K562 (cell line): Measurements from ENCODE around the gene ACTL10. TPM values are rescaled to one million over a fixed set of nuclear protein-coding genes. Genes with fewer than 3 reads are reported as not detected.

Experiments
- ATAC-seq: fragments of 200-7000 bp; cut with Tn5 transposase; 3 replicates; pipeline ENCODE4 v1.9.1; 2020; ENCODE audit warnings: moderate library complexity
- BruUV-seq: library from RNA; stranded (reverse); fragments of 400-500 nt; replicated peaks from 2 replicates; lab custom pipeline; 2021; lab: Mats Ljungman, UMichigan
- CTCF ChIA-PET: fragments of 300-600 bp; formaldehyde crosslinking; extraction: SDS; loops from one replicate; lab custom pipeline; 2021; ENCODE audit warnings: low intra/inter-chr PET ratio; lab: Yijun Ruan, JAX
- POLR2A ChIA-PET: fragments of 300-600, 350-650 bp; sonication (Branson Sonifier 250); formaldehyde crosslinking; extraction: SDS; loops from one replicate; lab custom pipeline; 2021; ENCODE audit warnings: antibody characterized with exemption, inconsistent platforms; lab: Yijun Ruan, JAX
- DNase-seq, 4 experiments: peaks; one replicate each; pipeline versions ENCODE4 v3.0.0 to v3.0.0-alpha.2; 2011 to 2018; ENCODE audit warnings: low spot score in 3 of 4, mixed read lengths in 3 of 4; ENCODE audit errors: extremely low read depth in 1 of 4
- FAIRE-seq: peaks from 2 replicates; lab custom pipeline; 2011; peaks lifted over from hg19 to GRCh38; lab: Jason Lieb, UNC
- H2AFZ ChIP-seq: 2 replicates; pipeline ENCODE4 v1.6.0; 2011; ENCODE audit warnings: low read depth, low read length, control low read depth, inconsistent platforms
- H3K27ac ChIP-seq: fragments of 200-600 bp; 3 replicates; pipeline ENCODE4 v1.8.0; 2011; ENCODE audit warnings: low read depth, mild to moderate bottlenecking, control low read depth, inconsistent platforms, low read length, moderate library complexity, mixed read lengths; ENCODE audit errors: extremely low read depth
- H3K27me3 ChIP-seq, 2 experiments: fragments of 300-600 bp in 1 of 2; 2 replicates in 1 of 2; 3 replicates in 1 of 2; pipeline versions ENCODE4 v1.6.0 to v1.8.0; 2011; ENCODE audit warnings: inconsistent platforms in 2 of 2, low read length in 2 of 2, mild to moderate bottlenecking in 1 of 2, mixed read lengths in 1 of 2, moderate library complexity in 1 of 2; ENCODE audit not compliant: control insufficient read depth in 2 of 2, insufficient read depth in 2 of 2
- H3K36me3 ChIP-seq: fragments of 300-600 bp; 3 replicates; pipeline ENCODE4 v1.8.0; 2011; ENCODE audit warnings: mild to moderate bottlenecking, low read length, inconsistent platforms; ENCODE audit not compliant: control insufficient read depth, insufficient read depth
- H3K4me1 ChIP-seq, 2 experiments: fragments of 200-600 bp in 1 of 2; replicated peaks in 1 of 2; 2 replicates in 1 of 2; 3 replicates in 1 of 2; pipeline versions ENCODE4 v1.5.1 to v1.8.0; 2011; ENCODE audit warnings: inconsistent platforms in 2 of 2, low read length in 2 of 2, mild to moderate bottlenecking in 1 of 2, mixed read lengths in 1 of 2, moderate library complexity in 1 of 2; ENCODE audit not compliant: control insufficient read depth in 2 of 2, insufficient read depth in 2 of 2
- H3K4me2 ChIP-seq: 2 replicates; pipeline ENCODE4 v1.6.1; 2011; ENCODE audit warnings: low read length, control low read depth, inconsistent platforms, mixed read lengths; ENCODE audit not compliant: insufficient read depth
- H3K4me3 ChIP-seq: fragments of 200-600 bp; sonication (generic), shearing (Covaris generic); 2 replicates; pipeline ENCODE4 v1.5.1; 2016; ENCODE audit warnings: control low read depth, inconsistent platforms
- H3K79me2 ChIP-seq: fragments of 200-600 bp; 3 replicates; pipeline ENCODE4 v1.8.0; 2011; ENCODE audit warnings: low read length, inconsistent platforms; ENCODE audit not compliant: control insufficient read depth, insufficient read depth
- H3K9ac ChIP-seq, 2 experiments: 2 replicates each; pipeline versions ENCODE4 v1.6.0 to v1.6.1; 2011; ENCODE audit warnings: low read depth in 2 of 2, low read length in 2 of 2, control low read depth in 1 of 2, inconsistent platforms in 1 of 2, mild to moderate bottlenecking in 1 of 2, mixed read lengths in 1 of 2; ENCODE audit not compliant: insufficient read depth in 1 of 2
- H3K9me1 ChIP-seq: one replicate; pipeline ENCODE4 v1.6.0; 2011; ENCODE audit warnings: inconsistent platforms, mild to moderate bottlenecking, low read length, moderate library complexity; ENCODE audit not compliant: control insufficient read depth, insufficient read depth
- H3K9me3 ChIP-seq: replicated peaks from 2 replicates; pipeline ENCODE4 v1.5.1; 2011; ENCODE audit warnings: low read depth, low read length, inconsistent platforms; ENCODE audit not compliant: control insufficient read depth, insufficient read depth
- H4K20me1 ChIP-seq: replicated peaks from 2 replicates; pipeline ENCODE4 v1.6.1; 2011; ENCODE audit warnings: low read length, inconsistent platforms, mixed read lengths; ENCODE audit not compliant: control insufficient read depth, insufficient read depth
- ARID1B ChIP-seq: fragments of 450-650 bp; IDR thresholded peaks from 2 replicates; pipeline ENCODE4 v1.6.1; 2016; ENCODE audit warnings: antibody characterized with exemption, mild to moderate bottlenecking, inconsistent platforms
- CHD1 ChIP-seq: fragments of 200-600 bp; sonication (generic); IDR thresholded peaks from one replicate; pipeline ENCODE4 v1.6.1; 2012; ENCODE audit warnings: mild to moderate bottlenecking, moderate library complexity, low read length, inconsistent platforms
- DPF2 ChIP-seq: fragments of 450-650 bp; IDR thresholded peaks from 2 replicates; pipeline ENCODE4 v1.6.1; 2016
- ESRRB ChIP-seq: fragments of 250-450 bp; sonication (Bioruptor Pico); IDR thresholded peaks from 2 replicates; pipeline ENCODE4 v1.5.0; 2020; ENCODE audit warnings: mild to moderate bottlenecking, moderate library complexity, borderline replicate concordance
- MCM7 ChIP-seq, 2 experiments: fragments of 450-650 bp; IDR thresholded peaks; 2 replicates each; pipeline ENCODE4 v1.6.1; 2016 to 2018
- MNT ChIP-seq, 2 experiments: fragments of 450-650 bp; conservative IDR thresholded peaks; 2 replicates each; pipeline ENCODE4 v1.6.1; 2017; ENCODE audit warnings: mild to moderate bottlenecking in 2 of 2, moderate library complexity in 2 of 2
- NFATC3 ChIP-seq: fragments of 450-650 bp; IDR thresholded peaks from 2 replicates; pipeline ENCODE4 v1.6.1; 2017; ENCODE audit warnings: mild to moderate bottlenecking
- NR2C1 ChIP-seq, 2 experiments: fragments of 450-650 bp; IDR thresholded peaks; 2 replicates each; pipeline ENCODE4 v1.6.1; 2017; ENCODE audit warnings: mild to moderate bottlenecking in 2 of 2, antibody characterized with exemption in 1 of 2, inconsistent platforms in 1 of 2, missing compliant biosample characterization in 1 of 2, missing genetic modification characterization in 1 of 2
- RBM17 ChIP-seq: fragments of 200-400 bp; formaldehyde crosslinking; IDR thresholded peaks from 2 replicates; pipeline ENCODE4 v1.6.1; 2017; ENCODE audit warnings: low read depth, mild to moderate bottlenecking, low read length, borderline replicate concordance
- SPI1 ChIP-seq: IDR thresholded peaks from 2 replicates; pipeline ENCODE4 v1.6.1; 2011; ENCODE audit warnings: low read depth, low read length, control low read depth, borderline replicate concordance
- SREBF2 ChIP-seq: sonication (generic); formaldehyde crosslinking; IDR thresholded peaks from 2 replicates; pipeline ENCODE4 v1.4.0; 2020; ENCODE audit warnings: mild to moderate bottlenecking, missing genetic modification reagents
- TEAD4 ChIP-seq, 2 experiments: sonication (generic) in 1 of 2; formaldehyde crosslinking in 1 of 2; IDR thresholded peaks; 2 replicates each; pipeline versions ENCODE4 v1.6.1 to v1.8.0; 2012 to 2022; ENCODE audit warnings: borderline replicate concordance in 1 of 2, inconsistent platforms in 1 of 2, low read length in 1 of 2, mild to moderate bottlenecking in 1 of 2, missing genetic modification reagents in 1 of 2
- TOE1 ChIP-seq, 2 experiments: fragments of 450-650 bp in 1 of 2; sonication (generic) in 1 of 2; formaldehyde crosslinking in 1 of 2; IDR thresholded peaks; 2 replicates each; pipeline versions ENCODE4 v1.7.1 to v1.8.0; 2016 to 2022; ENCODE audit warnings: borderline replicate concordance in 2 of 2, mild to moderate bottlenecking in 2 of 2, antibody characterized with exemption in 1 of 2, inconsistent platforms in 1 of 2, low read depth in 1 of 2, missing genetic modification reagents in 1 of 2, moderate library complexity in 1 of 2
- ZNF584 ChIP-seq: fragments of 200-800 bp; sonication (Bioruptor generic); IDR thresholded peaks from 2 replicates; pipeline ENCODE4 v1.6.1; 2016; ENCODE audit warnings: low read depth, mild to moderate bottlenecking, missing genetic modification characterization, missing compliant biosample characterization
- WGBS: fragments of 100-300 bp; shearing (Covaris generic); methylation state at CpG from one replicate; pipeline ENCODE4 v1.1.6; 2016; ENCODE audit warnings: low coverage, mixed read lengths; ENCODE audit not compliant: insufficient coverage; ENCODE audit errors: missing lambda C conversion rate; 5-methylcytosine and 5-hydroxymethylcytosine counted together
- in situ Hi-C: fragments of 300-500 bp; cut with MboI; formaldehyde crosslinking; loops from 4 replicates; pipeline ENCODE4 v1.15.0; 2018; ENCODE audit warnings: inconsistent platforms, mixed read lengths
- intact Hi-C: fragments of 100-400 bp; cut with micrococcal nuclease; formaldehyde crosslinking; loops from 2 replicates; pipeline ENCODE4 v1.14.2; 2022
- polyA plus RNA-seq, 8 experiments: library from polyadenylated mRNA; depleted of rRNA in 4 of 8; stranded (reverse) in 5 of 8; unstranded in 3 of 8; fragments of >200 nt; fragmentation: Nextera tagmentation in 2 of 8; fragmentation: Illumina TruSeq in 1 of 8; extraction: Ambion mirVana in 2 of 8; extraction: Trizol in 1 of 8; gene quantifications; 2 replicates each; pipeline versions ENCODE4 v1.2.1 to v1.2.3, GENCODE V29; 2011 to 2014; ENCODE audit warnings: inconsistent platforms in 1 of 8, missing spikeins in 1 of 8
- total RNA-seq, 7 experiments: library from RNA; depleted of rRNA in 6 of 7; stranded (reverse); fragments of >200 nt in 6 of 7; fragmentation: Illumina TruSeq in 2 of 7; extraction: Trizol in 2 of 7; gene quantifications; 2 replicates each; pipeline versions ENCODE4 v1.2.1 to v1.2.3, GENCODE V29; 2011 to 2021; ENCODE audit warnings: low replicate concordance in 1 of 7
- TF ChIP-seq, protein P1 (sequence below): fragments of 200-800 bp; sonication (Bioruptor generic); IDR thresholded peaks from 2 replicates; pipeline ENCODE4 v1.6.1; 2017; ENCODE audit warnings: missing genetic modification characterization, missing compliant biosample characterization
- TF ChIP-seq, protein P2 (sequence below): fragments of 250-450 bp; sonication (Bioruptor Pico); IDR thresholded peaks from 2 replicates; pipeline ENCODE4 v1.8.0; 2022; ENCODE audit warnings: inconsistent platforms

Gene ACTL10
- total and polyA plus RNA-seq, 9 of the 15 experiments (the other 6 are each of a cell fraction or from before 2014, with no cell fraction given), result 0.07 to 0.14 TPM; not detected in 7

DNA sequence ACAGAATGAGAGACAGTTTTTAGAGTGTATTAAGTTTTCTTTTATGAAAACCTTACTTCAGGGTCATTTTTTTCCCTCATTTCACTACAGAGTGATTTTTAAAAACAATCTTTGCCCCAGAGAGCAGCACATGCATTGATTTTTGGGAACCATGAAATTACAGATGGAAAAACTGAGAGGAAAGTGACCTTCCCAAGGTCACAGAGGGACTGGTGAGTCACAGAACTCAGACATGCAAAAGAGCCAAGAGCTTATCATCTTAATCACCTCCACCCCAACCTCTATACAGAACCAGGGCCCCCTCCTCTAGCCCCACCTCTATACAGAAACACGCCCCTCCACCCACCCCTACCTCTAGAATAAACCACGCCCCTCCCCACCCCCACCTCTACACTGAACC, 42.7 kb downstream of the ACTL10 start:
- intact Hi-C loops, result loop anchor here (1.0 kb wide), 1 partner anchor 19 kb away; no protein-coding TSS in a partner anchor
- peak; percentile 88 to 94 (median 88) for DNase-seq
- peak in 1 of 2 experiments; percentile 22; a peak in 1 of 4 replicates for TF ChIP-seq MNT (conservative IDR thresholded peaks at IDR 0.05)
- no peak for TF ChIP-seq ZNF584 (CRISPR knock-in tag)
- no peak for TF ChIP-seq CHD1
- no peak for TF ChIP-seq MCM7 (IDR thresholded peaks at IDR 0.05)
- TF ChIP-seq TOE1 (IDR thresholded peaks at IDR 0.05; ENCODE audit: borderline replicate concordance), result no peak
- no peak for TF ChIP-seq TOE1 (CRISPR knock-in tag; IDR thresholded peaks at IDR 0.05; ENCODE audit: borderline replicate concordance, low read depth)
- TF ChIP-seq ARID1B, result peak; percentile 62; the same call in 1 of the 2 replicates
- peak; percentile 80 for TF ChIP-seq DPF2
- no peak for TF ChIP-seq RBM17
- TF ChIP-seq SREBF2, result no peak
- TF ChIP-seq, protein P1, sequence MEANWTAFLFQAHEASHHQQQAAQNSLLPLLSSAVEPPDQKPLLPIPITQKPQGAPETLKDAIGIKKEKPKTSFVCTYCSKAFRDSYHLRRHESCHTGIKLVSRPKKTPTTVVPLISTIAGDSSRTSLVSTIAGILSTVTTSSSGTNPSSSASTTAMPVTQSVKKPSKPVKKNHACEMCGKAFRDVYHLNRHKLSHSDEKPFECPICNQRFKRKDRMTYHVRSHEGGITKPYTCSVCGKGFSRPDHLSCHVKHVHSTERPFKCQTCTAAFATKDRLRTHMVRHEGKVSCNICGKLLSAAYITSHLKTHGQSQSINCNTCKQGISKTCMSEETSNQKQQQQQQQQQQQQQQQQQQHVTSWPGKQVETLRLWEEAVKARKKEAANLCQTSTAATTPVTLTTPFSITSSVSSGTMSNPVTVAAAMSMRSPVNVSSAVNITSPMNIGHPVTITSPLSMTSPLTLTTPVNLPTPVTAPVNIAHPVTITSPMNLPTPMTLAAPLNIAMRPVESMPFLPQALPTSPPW, result peak; percentile 66
- TF ChIP-seq NR2C1 (IDR thresholded peaks at IDR 0.05), result no peak
- peak; percentile 41; the same call in 1 of the 2 replicates for TF ChIP-seq NR2C1 (tag; IDR thresholded peaks at IDR 0.05)
- TF ChIP-seq SPI1, result no peak
- 0 out of 2 replicates have a peak, but pooled peaks have one; percentile 54 for TF ChIP-seq NFATC3
- TF ChIP-seq, protein P2, sequence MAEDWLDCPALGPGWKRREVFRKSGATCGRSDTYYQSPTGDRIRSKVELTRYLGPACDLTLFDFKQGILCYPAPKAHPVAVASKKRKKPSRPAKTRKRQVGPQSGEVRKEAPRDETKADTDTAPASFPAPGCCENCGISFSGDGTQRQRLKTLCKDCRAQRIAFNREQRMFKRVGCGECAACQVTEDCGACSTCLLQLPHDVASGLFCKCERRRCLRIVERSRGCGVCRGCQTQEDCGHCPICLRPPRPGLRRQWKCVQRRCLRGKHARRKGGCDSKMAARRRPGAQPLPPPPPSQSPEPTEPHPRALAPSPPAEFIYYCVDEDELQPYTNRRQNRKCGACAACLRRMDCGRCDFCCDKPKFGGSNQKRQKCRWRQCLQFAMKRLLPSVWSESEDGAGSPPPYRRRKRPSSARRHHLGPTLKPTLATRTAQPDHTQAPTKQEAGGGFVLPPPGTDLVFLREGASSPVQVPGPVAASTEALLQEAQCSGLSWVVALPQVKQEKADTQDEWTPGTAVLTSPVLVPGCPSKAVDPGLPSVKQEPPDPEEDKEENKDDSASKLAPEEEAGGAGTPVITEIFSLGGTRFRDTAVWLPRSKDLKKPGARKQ, result no peak
- TF ChIP-seq TEAD4 (IDR thresholded peaks at IDR 0.05; ENCODE audit: low read length), result 0 out of 2 replicates have a peak, but pooled peaks have one; percentile 14
- no peak for TF ChIP-seq TEAD4 (CRISPR knock-in tag; IDR thresholded peaks at IDR 0.05; ENCODE audit: borderline replicate concordance)
- no peak for TF ChIP-seq ESRRB

More for the DNA sequence above, 42.7 kb downstream of the ACTL10 start:
- H3K4me2 ChIP-seq, result peak overlapping the region; percentile 48
- FAIRE-seq, result no peak
- ATAC-seq, result peak; percentile 84
- peaks cover 19 to 27% of the 10 kb centered on the region in 2 experiments for H3K4me1 ChIP-seq
- no peaks in the 10 kb centered on the region for H3K79me2 ChIP-seq
- no TSS peak for BruUV-seq
- in situ Hi-C loops, result no loop called here
- no peaks in the 10 kb centered on the region for H3K27me3 ChIP-seq
- peak overlapping the region; percentile 25; the same call in 1 of the 2 replicates for H3K4me3 ChIP-seq
- POLR2A ChIA-PET, result interaction anchor here (0.7 to 1.0 kb wide), 2 partner anchors 11 to 24 kb away, joined by 3 read pairs; partner anchors contain the start of gene PXMP4
- peak overlapping the region; percentile 57 for H2AFZ ChIP-seq
- no peaks in the 10 kb centered on the region for H3K9me3 ChIP-seq
- H3K36me3 ChIP-seq, result peaks cover 31% of the 10 kb centered on the region; the same call in 2 of the 3 replicates
- H3K9ac ChIP-seq, result peak overlapping the region in 1 of 2 experiments; percentile 72; a peak in 2 of 4 replicates
- CTCF ChIA-PET, result no interaction called here
- peak overlapping the region; percentile 87 for H3K27ac ChIP-seq
- no peaks in the 10 kb centered on the region for H3K9me1 ChIP-seq
- H4K20me1 ChIP-seq, result no peaks in the 10 kb centered on the region
- WGBS, result 0% methylated on average over 1 of the region's 2 CpGs
